ENCODE measurements around the gene DAGLA.

The DAGLA gene

DNA sequence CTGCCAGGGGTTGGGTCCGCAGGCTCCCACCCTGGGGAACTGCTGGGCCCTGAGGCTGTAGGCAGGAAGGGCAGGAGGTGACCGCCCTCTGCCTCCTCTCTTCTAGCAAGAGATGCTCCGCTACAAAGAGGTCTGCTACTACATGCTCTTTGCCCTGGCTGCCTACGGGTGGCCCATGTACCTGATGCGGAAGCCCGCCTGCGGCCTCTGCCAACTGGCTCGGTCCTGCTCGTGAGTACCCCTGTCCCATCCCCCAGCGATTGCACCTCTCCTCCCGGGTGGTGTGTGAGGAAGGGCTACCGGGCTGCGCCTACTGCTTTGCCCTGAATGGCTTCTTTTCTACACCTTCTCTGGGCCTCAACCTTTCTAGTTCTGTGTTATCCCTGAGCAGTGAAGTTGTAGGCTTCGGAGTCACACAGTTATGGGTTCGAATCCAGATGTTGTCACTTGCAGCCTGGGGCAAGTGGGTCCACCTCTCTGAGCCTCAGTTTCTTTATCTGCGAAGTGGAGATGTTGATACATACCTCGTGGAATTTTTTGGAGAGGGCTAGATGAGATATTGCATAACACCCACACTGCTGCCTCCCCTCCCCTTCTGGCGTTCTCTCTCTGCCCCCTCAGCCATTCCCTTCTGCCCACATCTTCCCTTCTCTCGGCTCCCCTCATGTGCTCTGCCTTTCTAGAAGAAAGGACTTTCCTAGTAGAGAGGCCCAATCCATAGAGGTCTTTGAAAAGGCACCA is 51.2 kb downstream of the DAGLA start:
- DNase-seq = no peak

GRCh38 chr11:61731952-61732675 is 51.9 kb downstream of the DAGLA start:
- DNase-seq = no peak

GRCh38 chr11:61732705-61733104 is 52.5 kb downstream of the DAGLA start:
- no peak for DNase-seq

DNA sequence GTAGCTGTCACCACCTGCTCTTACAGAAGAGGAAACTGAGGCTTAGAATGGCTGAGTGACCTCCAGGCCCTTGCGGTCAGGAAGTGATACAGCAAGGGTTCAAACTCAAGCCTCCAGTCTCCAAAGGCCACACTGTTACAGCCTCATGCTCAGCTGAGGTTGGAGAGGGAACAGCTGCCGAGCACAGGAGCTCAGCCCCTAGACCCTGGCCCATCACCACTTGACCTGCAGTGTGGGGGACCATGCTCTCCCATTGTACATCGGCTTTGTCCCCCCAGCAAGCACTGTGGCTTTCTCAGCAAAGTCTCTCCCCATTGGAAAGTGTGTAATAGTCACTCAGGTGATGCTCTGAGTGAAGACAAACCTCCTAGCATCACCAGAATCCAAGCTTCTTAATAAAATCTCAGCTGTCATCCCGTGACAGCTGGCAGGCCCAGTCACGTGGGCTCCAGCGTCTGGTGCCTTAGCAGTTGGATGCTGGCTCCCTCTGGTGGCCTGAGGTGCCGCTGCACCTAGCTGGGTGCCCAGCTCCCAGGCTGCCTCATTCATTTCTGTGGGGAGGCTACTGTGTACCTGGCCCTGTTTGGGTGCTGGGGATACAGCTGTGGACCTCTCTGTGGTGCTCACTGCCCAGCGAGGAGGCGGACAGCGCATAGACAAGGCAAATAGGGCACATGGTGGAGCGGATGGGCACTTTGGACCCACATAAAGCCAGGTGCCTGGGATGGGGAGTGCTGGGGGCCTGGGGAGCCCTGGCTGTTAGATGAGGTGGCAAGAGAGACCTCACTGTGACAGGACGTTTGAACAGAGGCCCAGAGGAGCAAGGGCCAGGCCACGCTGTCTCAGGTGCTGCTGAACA is 53.2 kb downstream of the DAGLA start:
- DNase-seq = peak; percentile 57 to 66

GRCh38 chr11:61734767-61735166 is 54.6 kb downstream of the DAGLA start:
- DNase-seq = no peak

DNA sequence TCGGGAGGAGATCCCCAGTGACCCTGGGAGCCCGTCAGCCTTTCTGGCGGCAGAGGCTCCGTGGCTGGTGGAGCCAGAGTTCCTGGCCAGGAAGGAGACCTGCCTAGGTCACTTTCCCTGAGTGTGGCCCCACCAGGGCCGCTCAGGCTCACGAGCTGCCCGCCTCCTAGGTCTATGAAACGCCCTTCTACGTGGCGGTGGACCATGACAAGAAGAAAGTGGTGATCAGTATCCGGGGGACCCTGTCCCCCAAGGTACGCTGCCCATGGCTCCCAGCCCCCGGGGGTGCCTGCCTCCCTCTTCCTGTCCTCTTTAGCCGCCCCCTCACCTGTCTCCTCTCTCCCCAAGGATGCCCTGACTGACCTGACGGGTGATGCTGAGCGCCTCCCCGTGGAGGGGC is 55.2 kb downstream of the DAGLA start:
- DNase-seq = no peak

DNA sequence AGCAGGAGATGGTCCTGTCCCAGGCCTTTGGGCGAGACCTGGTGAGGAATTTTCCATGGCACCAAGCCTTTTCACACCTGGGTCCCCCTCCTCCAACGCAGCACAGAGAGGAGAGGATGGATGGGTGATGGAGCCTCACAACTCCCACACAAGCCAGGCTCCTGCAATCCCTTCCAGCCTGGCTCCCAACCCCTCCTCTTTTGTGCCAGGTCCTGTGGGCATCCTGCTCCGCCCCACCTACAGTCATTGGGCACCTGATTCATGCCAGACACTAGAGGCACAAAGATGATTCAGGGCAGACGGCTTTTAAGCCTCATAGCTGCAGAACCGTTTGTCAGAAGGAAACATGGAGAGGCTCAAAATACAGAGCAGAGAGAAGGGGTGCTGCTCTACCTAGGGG is 56.1 kb downstream of the DAGLA start:
- no peak for DNase-seq

- DNase-seq = no peak
Observed at GRCh38 chr11:61737131-61737530, 56.9 kb downstream of the DAGLA start.

- no peak for DNase-seq
Observed at GRCh38 chr11:61737636-61738386, 57.6 kb downstream of the DAGLA start.

DNA sequence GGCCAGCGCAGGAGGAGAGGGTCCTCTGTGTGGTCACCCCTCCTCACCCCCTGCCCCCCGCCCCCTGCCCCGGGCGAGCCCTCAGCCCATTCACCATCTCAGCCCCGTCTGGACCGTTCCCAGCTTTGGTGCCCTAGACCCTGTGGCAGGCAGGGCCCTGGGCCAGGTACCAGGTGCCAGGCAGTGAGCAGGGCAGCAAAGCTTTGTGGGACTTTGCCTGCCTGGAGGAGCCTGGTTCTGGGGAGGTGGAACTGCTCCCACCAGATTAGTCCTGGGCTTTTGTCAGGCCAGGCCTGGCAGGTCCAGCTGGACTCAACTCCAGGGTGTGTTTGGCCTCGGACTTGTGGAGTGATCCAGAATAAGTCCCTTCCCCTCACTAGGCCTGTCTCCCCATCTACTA is 58.6 kb downstream of the DAGLA start:
- no peak for DNase-seq

- DNase-seq = no peak
Observed at GRCh38 chr11:61739413-61739812, 59.2 kb downstream of the DAGLA start.

- DNase-seq = no peak
Observed at GRCh38 chr11:61739966-61740365, 59.8 kb downstream of the DAGLA start.

- no peak for DNase-seq
Observed at GRCh38 chr11:61742391-61742790, 62.2 kb downstream of the DAGLA start.

DNA sequence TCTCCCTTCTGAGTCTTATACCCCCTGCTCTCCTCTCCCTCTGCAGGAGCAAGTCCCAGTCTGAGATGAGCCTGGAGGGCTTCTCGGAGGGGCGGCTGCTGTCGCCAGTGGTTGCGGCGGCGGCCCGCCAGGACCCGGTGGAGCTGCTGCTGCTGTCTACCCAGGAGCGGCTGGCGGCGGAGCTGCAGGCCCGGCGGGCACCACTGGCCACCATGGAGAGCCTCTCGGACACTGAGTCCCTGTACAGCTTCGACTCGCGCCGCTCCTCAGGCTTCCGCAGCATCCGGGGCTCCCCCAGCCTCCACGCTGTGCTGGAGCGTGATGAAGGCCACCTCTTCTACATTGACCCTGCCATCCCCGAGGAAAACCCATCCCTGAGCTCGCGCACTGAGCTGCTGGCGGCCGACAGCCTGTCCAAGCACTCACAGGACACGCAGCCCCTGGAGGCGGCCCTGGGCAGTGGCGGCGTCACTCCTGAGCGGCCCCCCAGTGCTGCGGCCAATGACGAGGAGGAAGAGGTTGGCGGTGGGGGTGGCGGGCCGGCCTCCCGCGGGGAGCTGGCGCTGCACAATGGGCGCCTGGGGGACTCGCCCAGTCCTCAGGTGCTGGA is 63.4 kb downstream of the DAGLA start:
- DNase-seq = no peak

- no peak for DNase-seq
Observed at GRCh38 chr11:61744181-61744580, 64.0 kb downstream of the DAGLA start.

DNA sequence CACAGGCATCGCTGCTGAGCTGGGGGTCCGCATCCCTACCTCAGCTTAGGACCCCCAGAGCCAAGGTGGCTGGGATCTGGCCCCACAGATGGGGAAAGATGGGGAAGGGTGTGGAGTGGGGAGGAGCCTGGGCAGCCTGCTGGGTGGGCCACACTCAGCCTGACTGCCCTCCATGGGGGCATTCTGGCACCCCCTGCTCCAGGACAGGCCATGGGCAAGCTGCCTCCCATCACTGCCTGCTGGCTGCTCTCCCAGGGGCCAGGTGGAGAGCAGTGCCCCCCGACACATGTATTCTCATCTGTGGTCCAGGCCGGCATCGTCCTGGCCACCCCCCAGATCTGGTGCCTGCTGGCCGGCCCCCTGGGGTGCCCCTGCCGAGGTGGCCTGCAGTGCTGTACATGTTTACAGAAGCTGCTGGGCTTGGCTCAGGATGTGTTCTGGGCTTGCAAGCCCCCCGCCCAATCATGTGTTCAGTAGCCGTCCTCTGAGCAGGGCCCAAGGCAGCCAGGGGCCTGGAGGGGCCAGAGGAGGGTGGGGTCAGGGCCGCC is 64.5 kb downstream of the DAGLA start:
- DNase-seq = no peak

DNA sequence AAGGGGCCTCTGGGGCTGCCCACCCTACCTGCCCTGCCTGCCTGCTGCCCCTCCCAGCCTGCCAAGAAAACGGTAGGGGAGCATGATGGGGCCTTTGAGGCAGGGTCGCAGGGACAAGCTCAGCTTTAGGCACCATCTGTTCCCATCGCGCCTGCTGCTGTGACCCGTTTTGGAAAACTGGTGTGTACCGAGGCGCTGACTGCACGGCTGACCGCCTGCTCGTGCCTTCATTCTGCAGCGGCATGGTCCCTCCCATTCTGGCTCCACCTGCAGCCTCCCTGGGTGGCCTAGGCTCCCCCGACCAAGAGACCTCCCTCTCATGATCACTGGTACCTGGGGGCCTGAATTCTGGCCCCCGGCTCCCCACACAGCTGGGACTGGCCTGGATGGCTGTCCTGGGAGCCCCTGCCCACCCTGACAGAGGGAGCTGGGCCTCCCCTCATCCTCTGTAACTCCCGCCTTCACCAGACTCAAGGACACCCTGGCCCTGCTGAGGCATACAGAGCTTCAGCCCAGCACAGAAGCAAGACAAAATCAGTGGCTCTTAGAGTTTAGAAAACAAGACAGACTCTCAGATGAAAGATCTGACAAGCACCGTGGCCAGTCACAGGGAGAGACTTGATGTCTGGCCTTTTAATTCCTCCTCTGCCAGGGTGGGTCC is 65.7 kb downstream of the DAGLA start:
- no peak for DNase-seq

GRCh38 chr11:61746442-61747191 is 66.4 kb downstream of the DAGLA start:
- DNase-seq = no peak

- DNase-seq = peak; percentile 49 to 57
Observed at GRCh38 chr11:61747192-61747966, 67.2 kb downstream of the DAGLA start.

- DNase-seq = no peak
Observed at GRCh38 chr11:61747967-61748285, 67.7 kb downstream of the DAGLA start.

Data from AML-193 (cell line).